Measurements from ENCODE around the gene PASK.

PASK gene

DNA sequence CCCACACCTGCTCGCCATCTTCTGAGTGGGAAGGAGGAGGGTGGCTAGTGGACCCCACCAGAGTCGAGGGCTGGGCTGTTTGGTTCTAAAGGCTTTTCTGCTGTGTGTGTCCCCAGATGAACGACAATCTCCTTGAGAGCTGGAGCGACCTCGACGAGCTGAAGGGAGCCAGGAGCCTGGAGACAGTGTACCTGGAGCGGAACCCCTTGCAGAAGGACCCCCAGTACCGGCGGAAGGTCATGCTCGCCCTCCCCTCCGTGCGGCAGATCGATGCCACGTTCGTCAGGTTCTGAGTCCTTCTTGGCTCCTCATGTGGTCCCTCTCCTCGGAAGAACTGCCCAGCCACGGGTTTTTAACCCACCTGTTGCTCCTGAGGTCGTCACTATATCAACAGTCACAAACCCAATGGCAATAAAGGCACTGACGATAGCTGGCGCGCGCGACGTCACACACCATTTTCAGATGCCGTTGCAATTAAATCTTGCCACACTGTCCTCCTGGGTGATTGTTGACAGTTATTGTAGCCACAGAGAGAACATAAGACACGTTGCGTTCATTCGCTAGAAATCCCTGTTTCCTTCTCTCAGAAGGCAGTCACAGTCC lies 33.4 kb upstream of the PASK start:
- Histone ChIP-seq H3K4me1 (no peaks in the 10 kb centered on the region), H3K36me3 (ENCODE audit: control insufficient read depth, insufficient read depth, low read length) (no peaks in the 10 kb centered on the region), H3K9ac (no peak overlapping the region), H3K27ac (no peak overlapping the region), H2AFZ (no peak overlapping the region), H3K4me3 (ENCODE audit: low read depth, low read length) (no peak overlapping the region), H3K79me2 (no peaks in the 10 kb centered on the region), H3K9me3 (ENCODE audit: control insufficient read depth, low read length) (no peaks in the 10 kb centered on the region), H3K27me3 (ENCODE audit: control insufficient read depth, insufficient read depth, low read length) (no peaks in the 10 kb centered on the region), H3K4me2 (ENCODE audit: low read length) (no peak overlapping the region)
- TF ChIP-seq, protein P1, sequence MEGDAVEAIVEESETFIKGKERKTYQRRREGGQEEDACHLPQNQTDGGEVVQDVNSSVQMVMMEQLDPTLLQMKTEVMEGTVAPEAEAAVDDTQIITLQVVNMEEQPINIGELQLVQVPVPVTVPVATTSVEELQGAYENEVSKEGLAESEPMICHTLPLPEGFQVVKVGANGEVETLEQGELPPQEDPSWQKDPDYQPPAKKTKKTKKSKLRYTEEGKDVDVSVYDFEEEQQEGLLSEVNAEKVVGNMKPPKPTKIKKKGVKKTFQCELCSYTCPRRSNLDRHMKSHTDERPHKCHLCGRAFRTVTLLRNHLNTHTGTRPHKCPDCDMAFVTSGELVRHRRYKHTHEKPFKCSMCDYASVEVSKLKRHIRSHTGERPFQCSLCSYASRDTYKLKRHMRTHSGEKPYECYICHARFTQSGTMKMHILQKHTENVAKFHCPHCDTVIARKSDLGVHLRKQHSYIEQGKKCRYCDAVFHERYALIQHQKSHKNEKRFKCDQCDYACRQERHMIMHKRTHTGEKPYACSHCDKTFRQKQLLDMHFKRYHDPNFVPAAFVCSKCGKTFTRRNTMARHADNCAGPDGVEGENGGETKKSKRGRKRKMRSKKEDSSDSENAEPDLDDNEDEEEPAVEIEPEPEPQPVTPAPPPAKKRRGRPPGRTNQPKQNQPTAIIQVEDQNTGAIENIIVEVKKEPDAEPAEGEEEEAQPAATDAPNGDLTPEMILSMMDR (IDR thresholded peaks at IDR 0.05) = no peak

DNA sequence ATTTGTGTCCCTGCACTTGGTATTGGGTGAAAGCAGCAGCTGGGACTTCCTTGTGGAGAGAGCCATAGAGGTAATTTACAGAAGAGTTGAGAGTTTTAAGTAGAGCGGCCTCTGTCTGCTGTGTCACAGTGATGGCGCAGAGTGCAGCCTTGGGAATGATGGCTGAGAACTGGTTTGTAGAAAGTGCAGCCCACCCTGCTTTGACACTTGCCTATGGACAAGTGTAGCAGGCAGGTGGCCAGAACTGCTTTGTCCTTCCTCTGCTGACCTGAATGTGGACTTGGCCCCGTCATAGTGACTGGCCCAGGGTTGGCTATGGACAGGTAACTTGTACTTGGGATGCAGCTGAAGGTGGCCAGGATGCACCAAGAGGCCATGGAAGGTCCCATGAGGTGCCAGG lies 32.9 kb upstream of the PASK start:
- Histone ChIP-seq H3K36me3 (ENCODE audit: control insufficient read depth, insufficient read depth, low read length) (no peaks in the 10 kb centered on the region), H3K4me2 (ENCODE audit: low read length) (no peak overlapping the region), H3K79me2 (no peaks in the 10 kb centered on the region), H3K27ac (no peak overlapping the region), H3K4me1 (no peaks in the 10 kb centered on the region), H3K9me3 (ENCODE audit: control insufficient read depth, low read length) (no peaks in the 10 kb centered on the region), H2AFZ (no peak overlapping the region), H3K4me3 (ENCODE audit: low read depth, low read length) (no peak overlapping the region), H3K27me3 (ENCODE audit: control insufficient read depth, insufficient read depth, low read length) (no peaks in the 10 kb centered on the region), H3K9ac (no peak overlapping the region)
- TF ChIP-seq, protein P1 (IDR thresholded peaks at IDR 0.05) = no peak

DNA sequence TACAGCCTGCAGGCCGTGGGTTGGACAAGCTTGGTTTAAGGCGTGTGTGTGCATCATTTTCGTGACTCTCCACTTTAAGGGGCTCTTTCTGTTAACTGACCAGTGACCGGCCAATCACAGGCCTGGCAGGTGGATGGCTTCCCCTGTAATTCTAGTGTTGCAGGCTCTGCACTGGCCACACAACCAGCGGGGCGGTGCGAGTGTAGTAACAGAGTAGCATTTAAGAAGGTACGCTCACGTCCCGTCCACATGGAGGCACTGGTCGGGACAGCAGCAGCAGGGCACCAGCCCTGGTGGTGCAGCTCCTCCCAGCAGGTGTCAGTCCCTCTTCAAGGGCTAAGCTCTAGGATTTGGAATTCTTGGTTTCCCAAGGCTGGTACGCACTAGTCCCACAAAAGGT lies 31.2 kb upstream of the PASK start:
- TF ChIP-seq, protein P1 (IDR thresholded peaks at IDR 0.05) = no peak
- H3K4me2 ChIP-seq (ENCODE audit: low read length) = no peak overlapping the region
- H3K27ac ChIP-seq = no peak overlapping the region
- H3K36me3 ChIP-seq (ENCODE audit: control insufficient read depth, insufficient read depth, low read length) = no peaks in the 10 kb centered on the region
- no peaks in the 10 kb centered on the region for H3K4me1 ChIP-seq
- H3K4me3 ChIP-seq (ENCODE audit: low read depth, low read length) = no peak overlapping the region
- no peaks in the 10 kb centered on the region for H3K27me3 ChIP-seq (ENCODE audit: control insufficient read depth, insufficient read depth, low read length)
- H3K9me3 ChIP-seq (ENCODE audit: control insufficient read depth, low read length) = no peaks in the 10 kb centered on the region
- no peak overlapping the region for H3K9ac ChIP-seq
- H2AFZ ChIP-seq = no peak overlapping the region
- no peaks in the 10 kb centered on the region for H3K79me2 ChIP-seq

DNA sequence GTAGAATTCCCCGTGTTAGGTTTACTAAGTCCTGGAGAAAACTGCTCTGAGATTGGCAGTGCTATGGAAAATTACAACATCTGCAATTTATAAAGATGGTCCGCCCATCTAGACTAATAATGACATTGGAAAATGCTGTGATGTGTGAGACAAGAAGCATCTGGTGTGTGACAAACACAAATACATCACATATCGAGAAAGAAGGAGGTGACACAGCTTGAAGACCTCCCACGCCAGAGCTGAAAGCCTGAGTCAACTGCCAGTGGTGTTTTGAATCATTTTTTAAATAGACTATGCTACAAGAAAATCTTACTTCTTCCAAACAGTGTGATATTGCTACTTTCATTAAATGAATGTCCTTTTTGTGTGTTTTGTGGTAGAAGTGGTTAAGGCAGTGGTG lies 30.6 kb upstream of the PASK start:
- TF ChIP-seq, protein P1 (IDR thresholded peaks at IDR 0.05) = no peak
- H3K27ac ChIP-seq = no peak overlapping the region
- no peak overlapping the region for H3K4me2 ChIP-seq (ENCODE audit: low read length)
- H3K9me3 ChIP-seq (ENCODE audit: control insufficient read depth, low read length) = no peaks in the 10 kb centered on the region
- no peak overlapping the region for H2AFZ ChIP-seq
- H3K79me2 ChIP-seq = no peaks in the 10 kb centered on the region
- H3K9ac ChIP-seq = no peak overlapping the region
- no peaks in the 10 kb centered on the region for H3K4me1 ChIP-seq
- no peak overlapping the region for H3K4me3 ChIP-seq (ENCODE audit: low read depth, low read length)
- H3K36me3 ChIP-seq (ENCODE audit: control insufficient read depth, insufficient read depth, low read length) = no peaks in the 10 kb centered on the region
- no peaks in the 10 kb centered on the region for H3K27me3 ChIP-seq (ENCODE audit: control insufficient read depth, insufficient read depth, low read length)

DNA sequence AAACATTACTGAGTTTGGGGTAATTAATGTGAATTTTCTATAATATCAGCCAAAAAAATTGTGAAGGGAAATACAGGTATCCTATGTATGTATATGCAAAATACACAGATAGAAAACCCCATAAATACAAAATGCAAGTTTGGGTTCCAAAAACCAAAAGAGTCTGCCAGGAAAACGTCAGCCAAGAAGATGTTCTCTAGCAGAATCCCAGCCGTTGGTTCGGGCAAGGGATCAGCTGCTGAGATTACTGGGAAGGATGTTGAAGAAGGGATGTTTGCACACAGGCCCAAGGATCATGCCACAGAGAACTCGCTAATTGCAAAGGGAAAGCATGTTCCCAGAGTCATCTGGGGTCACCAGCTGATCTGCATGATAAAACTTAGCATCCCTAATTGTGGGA lies 29.7 kb upstream of the PASK start:
- TF ChIP-seq, protein P1 (IDR thresholded peaks at IDR 0.05) = no peak
- Histone ChIP-seq H3K79me2 (no peaks in the 10 kb centered on the region), H3K27ac (no peak overlapping the region), H3K4me1 (no peaks in the 10 kb centered on the region), H3K27me3 (ENCODE audit: control insufficient read depth, insufficient read depth, low read length) (no peaks in the 10 kb centered on the region), H2AFZ (no peak overlapping the region), H3K36me3 (ENCODE audit: control insufficient read depth, insufficient read depth, low read length) (no peaks in the 10 kb centered on the region), H3K4me3 (ENCODE audit: low read depth, low read length) (no peak overlapping the region), H3K4me2 (ENCODE audit: low read length) (no peak overlapping the region), H3K9ac (no peak overlapping the region), H3K9me3 (ENCODE audit: control insufficient read depth, low read length) (no peaks in the 10 kb centered on the region)
